HCT116 (cell line): ENCODE results near the gene SYMPK.

Experiments
- CEBPB ChIP-seq: IDR thresholded peaks from 2 replicates; pipeline ENCODE4 v1.6.1; 2012; ENCODE audit warnings: low read depth
- EZH2 ChIP-seq: fragments of 200-600 bp; sonication (generic); IDR thresholded peaks from 2 replicates; pipeline ENCODE4 v1.6.1; 2017; ENCODE audit warnings: antibody characterized with exemption, mixed run types
- EZH2phosphoT487 ChIP-seq: fragments of 200-600 bp; IDR thresholded peaks from 2 replicates; pipeline ENCODE4 v1.6.1; 2018; ENCODE audit warnings: antibody characterized with exemption, borderline replicate concordance
- FOSL1 ChIP-seq: IDR thresholded peaks from 2 replicates; pipeline ENCODE4 v1.6.1; 2012; ENCODE audit warnings: low read depth
- JUND ChIP-seq: IDR thresholded peaks from 2 replicates; pipeline ENCODE4 v1.6.1; 2012
- POLR2A ChIP-seq: IDR thresholded peaks from 2 replicates; pipeline ENCODE4 v1.7.0; 2011; ENCODE audit warnings: borderline replicate concordance; ENCODE audit not compliant: insufficient read depth, insufficient read length; ENCODE audit errors: extremely low read depth
- SIN3A ChIP-seq: IDR thresholded peaks from 2 replicates; pipeline ENCODE4 v1.6.1; 2012; ENCODE audit warnings: low read depth
- TF ChIP-seq, protein P1 (sequence below), 3 experiments: fragments of 200-600 bp in 1 of 3; sonication (generic) in 1 of 3; IDR thresholded peaks in 2 of 3; conservative IDR thresholded peaks in 1 of 3; 2 replicates each; pipeline ENCODE4 v1.5.1; 2012 to 2017; ENCODE audit warnings: low read depth in 2 of 3, low read length in 2 of 3, antibody characterized with exemption in 1 of 3, borderline replicate concordance in 1 of 3, control low read depth in 1 of 3, mild to moderate bottlenecking in 1 of 3, mixed read lengths in 1 of 3, mixed run types in 1 of 3, moderate library complexity in 1 of 3; ENCODE audit not compliant: insufficient read depth in 1 of 3
- TF ChIP-seq, protein P2 (sequence below): IDR thresholded peaks from 2 replicates; pipeline ENCODE4 v1.6.1; 2012

DNA sequence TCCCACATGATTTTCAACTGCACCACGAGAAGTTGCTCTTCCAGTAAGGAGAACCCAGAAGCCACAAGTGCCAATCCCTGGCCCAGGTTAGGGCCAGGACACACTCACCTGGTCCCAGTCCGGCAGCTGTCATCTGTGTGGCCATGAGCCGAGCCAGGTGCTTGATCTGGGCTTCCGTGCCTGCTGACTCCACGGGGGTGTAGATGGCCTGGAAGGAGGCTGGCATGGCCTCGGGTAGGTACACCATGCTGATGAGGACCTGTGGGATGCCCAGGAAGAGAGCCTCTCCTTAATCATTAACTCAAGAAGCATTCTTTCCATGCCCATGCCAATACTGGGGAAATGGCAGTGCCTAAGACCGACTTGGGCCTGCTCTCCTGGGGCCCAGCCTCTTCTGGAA lies 28.0 kb downstream of the SYMPK start:
- TF ChIP-seq, protein P1, sequence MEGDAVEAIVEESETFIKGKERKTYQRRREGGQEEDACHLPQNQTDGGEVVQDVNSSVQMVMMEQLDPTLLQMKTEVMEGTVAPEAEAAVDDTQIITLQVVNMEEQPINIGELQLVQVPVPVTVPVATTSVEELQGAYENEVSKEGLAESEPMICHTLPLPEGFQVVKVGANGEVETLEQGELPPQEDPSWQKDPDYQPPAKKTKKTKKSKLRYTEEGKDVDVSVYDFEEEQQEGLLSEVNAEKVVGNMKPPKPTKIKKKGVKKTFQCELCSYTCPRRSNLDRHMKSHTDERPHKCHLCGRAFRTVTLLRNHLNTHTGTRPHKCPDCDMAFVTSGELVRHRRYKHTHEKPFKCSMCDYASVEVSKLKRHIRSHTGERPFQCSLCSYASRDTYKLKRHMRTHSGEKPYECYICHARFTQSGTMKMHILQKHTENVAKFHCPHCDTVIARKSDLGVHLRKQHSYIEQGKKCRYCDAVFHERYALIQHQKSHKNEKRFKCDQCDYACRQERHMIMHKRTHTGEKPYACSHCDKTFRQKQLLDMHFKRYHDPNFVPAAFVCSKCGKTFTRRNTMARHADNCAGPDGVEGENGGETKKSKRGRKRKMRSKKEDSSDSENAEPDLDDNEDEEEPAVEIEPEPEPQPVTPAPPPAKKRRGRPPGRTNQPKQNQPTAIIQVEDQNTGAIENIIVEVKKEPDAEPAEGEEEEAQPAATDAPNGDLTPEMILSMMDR (IDR thresholded peaks at IDR 0.05 in 2 of 3, conservative IDR thresholded peaks at IDR 0.05 in 1 of 3; ENCODE audit: borderline replicate concordance in 1 of 3, insufficient read depth in 1 of 3, low read depth in 2 of 3, low read length in 2 of 3), result no peak
- no peak for TF ChIP-seq SIN3A
- TF ChIP-seq, protein P2, sequence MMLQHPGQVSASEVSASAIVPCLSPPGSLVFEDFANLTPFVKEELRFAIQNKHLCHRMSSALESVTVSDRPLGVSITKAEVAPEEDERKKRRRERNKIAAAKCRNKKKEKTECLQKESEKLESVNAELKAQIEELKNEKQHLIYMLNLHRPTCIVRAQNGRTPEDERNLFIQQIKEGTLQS, result no peak
- no peak for TF ChIP-seq JUND
- no peak for TF ChIP-seq CEBPB
- TF ChIP-seq EZH2phosphoT487, result no peak
- TF ChIP-seq POLR2A, result no peak
- TF ChIP-seq EZH2, result no peak
- TF ChIP-seq FOSL1, result no peak
